ENCODE measurements around the gene SH3BP4.

GRCh38 chr2:234950435-234950729 is 1.4 kb upstream of the SH3BP4 start:
- TF ChIP-seq, protein P1, sequence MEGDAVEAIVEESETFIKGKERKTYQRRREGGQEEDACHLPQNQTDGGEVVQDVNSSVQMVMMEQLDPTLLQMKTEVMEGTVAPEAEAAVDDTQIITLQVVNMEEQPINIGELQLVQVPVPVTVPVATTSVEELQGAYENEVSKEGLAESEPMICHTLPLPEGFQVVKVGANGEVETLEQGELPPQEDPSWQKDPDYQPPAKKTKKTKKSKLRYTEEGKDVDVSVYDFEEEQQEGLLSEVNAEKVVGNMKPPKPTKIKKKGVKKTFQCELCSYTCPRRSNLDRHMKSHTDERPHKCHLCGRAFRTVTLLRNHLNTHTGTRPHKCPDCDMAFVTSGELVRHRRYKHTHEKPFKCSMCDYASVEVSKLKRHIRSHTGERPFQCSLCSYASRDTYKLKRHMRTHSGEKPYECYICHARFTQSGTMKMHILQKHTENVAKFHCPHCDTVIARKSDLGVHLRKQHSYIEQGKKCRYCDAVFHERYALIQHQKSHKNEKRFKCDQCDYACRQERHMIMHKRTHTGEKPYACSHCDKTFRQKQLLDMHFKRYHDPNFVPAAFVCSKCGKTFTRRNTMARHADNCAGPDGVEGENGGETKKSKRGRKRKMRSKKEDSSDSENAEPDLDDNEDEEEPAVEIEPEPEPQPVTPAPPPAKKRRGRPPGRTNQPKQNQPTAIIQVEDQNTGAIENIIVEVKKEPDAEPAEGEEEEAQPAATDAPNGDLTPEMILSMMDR (IDR thresholded peaks at IDR 0.05), result no peak
- no peak for TF ChIP-seq POLR2A (IDR thresholded peaks at IDR 0.05)

All from Peyer's patch (tissue), 4 donors.